Testis (tissue), 2 donors: ENCODE measurements around the gene SMARCB1.

Experiments
- CTCF ChIP-seq, 3 experiments: fragments of 450-650 bp in 2 of 3; fragments of 200-600 bp in 1 of 3; sonication (generic) in 1 of 3; IDR thresholded peaks; one replicate each; pipeline ENCODE4 v1.5.1; 2016 to 2019; ENCODE audit warnings: antibody characterized with exemption in 3 of 3, mild to moderate bottlenecking in 2 of 3, moderate library complexity in 1 of 3
- POLR2A ChIP-seq: fragments of 450-650 bp; IDR thresholded peaks from one replicate; pipeline ENCODE4 v1.6.1; 2017; ENCODE audit warnings: antibody characterized with exemption, mild to moderate bottlenecking, moderate library complexity

- TF ChIP-seq CTCF (IDR thresholded peaks at IDR 0.05) (no peak), POLR2A (no peak)
These were observed 20.1 kb downstream of the SMARCB1 start for GRCh38 chr22:23806837-23807236.
